Activated naive CD4-positive, alpha-beta T cell treated with anti-CD3 and anti-CD28 coated beads, Interleukin-2, amount 50 U/mL, for 24 hours (primary cell): ENCODE results near the gene MTCH1.

Source experiments
- H3K27ac Mint-ChIP-seq: one replicate; pipeline ENCODE4 v1.8.0; 2021; ENCODE audit warnings: mild to moderate bottlenecking, mixed read lengths
- H3K27me3 Mint-ChIP-seq: one replicate; pipeline ENCODE4 v1.8.0; 2021; ENCODE audit warnings: mixed read lengths
- H3K36me3 Mint-ChIP-seq: one replicate; pipeline ENCODE4 v1.8.0; 2021; ENCODE audit warnings: mixed read lengths
- H3K4me1 Mint-ChIP-seq: one replicate; pipeline ENCODE4 v1.8.0; 2021; ENCODE audit warnings: mixed read lengths
- H3K4me3 Mint-ChIP-seq: one replicate; pipeline ENCODE4 v1.8.0; 2021; ENCODE audit warnings: mild to moderate bottlenecking, mixed read lengths
- H3K9me3 Mint-ChIP-seq: one replicate; pipeline ENCODE4 v1.8.0; 2021; ENCODE audit warnings: mixed read lengths

The MTCH1 gene

GRCh38 chr6:37020812-37021211 lies 34.8 kb upstream of the MTCH1 start:
- Mint-ChIP-seq H3K36me3 (no peaks in the 10 kb centered on the region), H3K27me3 (no peaks in the 10 kb centered on the region), H3K9me3 (no peaks in the 10 kb centered on the region), H3K4me1 (peaks cover 59% of the 10 kb centered on the region), H3K27ac (no peak overlapping the region), H3K4me3 (no peak overlapping the region)

- Mint-ChIP-seq H3K9me3 (no peaks in the 10 kb centered on the region), H3K36me3 (no peaks in the 10 kb centered on the region), H3K27me3 (no peaks in the 10 kb centered on the region), H3K4me1 (peaks cover 59% of the 10 kb centered on the region), H3K27ac (peak overlapping the region; percentile 30), H3K4me3 (no peak overlapping the region)
These were observed 34.4 kb upstream of the MTCH1 start for GRCh38 chr6:37020381-37020780.

GRCh38 chr6:37019065-37019450 lies 33.1 kb upstream of the MTCH1 start:
- Mint-ChIP-seq H3K27ac (no peak overlapping the region), H3K4me1 (peaks cover 53% of the 10 kb centered on the region), H3K9me3 (no peaks in the 10 kb centered on the region), H3K4me3 (no peak overlapping the region), H3K27me3 (no peaks in the 10 kb centered on the region), H3K36me3 (no peaks in the 10 kb centered on the region)

GRCh38 chr6:37018198-37019064 lies 32.4 kb upstream of the MTCH1 start:
- H3K4me1 Mint-ChIP-seq = peaks cover 47% of the 10 kb centered on the region
- H3K4me3 Mint-ChIP-seq = no peak overlapping the region
- H3K27ac Mint-ChIP-seq = peak overlapping the region; percentile 68
- H3K27me3 Mint-ChIP-seq = no peaks in the 10 kb centered on the region
- H3K9me3 Mint-ChIP-seq = no peaks in the 10 kb centered on the region
- H3K36me3 Mint-ChIP-seq = no peaks in the 10 kb centered on the region

GRCh38 chr6:37017606-37018197 lies 31.7 kb upstream of the MTCH1 start:
- Mint-ChIP-seq H3K4me1 (peaks cover 40% of the 10 kb centered on the region), H3K27ac (peak overlapping the region; percentile 38), H3K4me3 (no peak overlapping the region), H3K9me3 (no peaks in the 10 kb centered on the region), H3K36me3 (no peaks in the 10 kb centered on the region), H3K27me3 (no peaks in the 10 kb centered on the region)

- Mint-ChIP-seq H3K9me3 (no peaks in the 10 kb centered on the region), H3K27ac (no peak overlapping the region), H3K4me1 (peaks cover 33% of the 10 kb centered on the region)
These were observed 31.0 kb upstream of the MTCH1 start for GRCh38 chr6:37016995-37017394.

GRCh38 chr6:37015532-37015931 lies 29.5 kb upstream of the MTCH1 start:
- Mint-ChIP-seq H3K27ac (no peak overlapping the region), H3K36me3 (no peaks in the 10 kb centered on the region), H3K4me1 (peaks cover 20% of the 10 kb centered on the region), H3K9me3 (no peaks in the 10 kb centered on the region), H3K4me3 (no peak overlapping the region), H3K27me3 (no peaks in the 10 kb centered on the region)

More at GRCh38 chr6:37016995-37017394, 31.0 kb upstream of the MTCH1 start:
- Mint-ChIP-seq H3K27me3 (no peaks in the 10 kb centered on the region), H3K36me3 (no peaks in the 10 kb centered on the region), H3K4me3 (no peak overlapping the region)

- no peak overlapping the region for H3K27ac Mint-ChIP-seq
- no peaks in the 10 kb centered on the region for H3K36me3 Mint-ChIP-seq
- H3K9me3 Mint-ChIP-seq = no peaks in the 10 kb centered on the region
- no peak overlapping the region for H3K4me3 Mint-ChIP-seq
- no peaks in the 10 kb centered on the region for H3K27me3 Mint-ChIP-seq
- peaks cover 20% of the 10 kb centered on the region for H3K4me1 Mint-ChIP-seq
These were observed 28.7 kb upstream of the MTCH1 start for GRCh38 chr6:37014667-37015066.

GRCh38 chr6:37013516-37014491 lies 27.8 kb upstream of the MTCH1 start:
- no peak overlapping the region for H3K4me3 Mint-ChIP-seq
- H3K4me1 Mint-ChIP-seq = peaks cover 12% of the 10 kb centered on the region
- H3K27me3 Mint-ChIP-seq = no peaks in the 10 kb centered on the region
- H3K36me3 Mint-ChIP-seq = no peaks in the 10 kb centered on the region
- H3K27ac Mint-ChIP-seq = no peak overlapping the region
- no peaks in the 10 kb centered on the region for H3K9me3 Mint-ChIP-seq

- Mint-ChIP-seq H3K27me3 (no peaks in the 10 kb centered on the region), H3K27ac (no peak overlapping the region), H3K4me1 (no peaks in the 10 kb centered on the region), H3K4me3 (no peak overlapping the region), H3K36me3 (no peaks in the 10 kb centered on the region), H3K9me3 (no peaks in the 10 kb centered on the region)
These were observed 25.8 kb upstream of the MTCH1 start for GRCh38 chr6:37011656-37012378.

GRCh38 chr6:37010402-37010892 lies 24.5 kb upstream of the MTCH1 start:
- no peaks in the 10 kb centered on the region for H3K9me3 Mint-ChIP-seq
- peaks cover 8% of the 10 kb centered on the region for H3K4me1 Mint-ChIP-seq
- H3K36me3 Mint-ChIP-seq = no peaks in the 10 kb centered on the region
- no peak overlapping the region for H3K4me3 Mint-ChIP-seq
- no peaks in the 10 kb centered on the region for H3K27me3 Mint-ChIP-seq
- H3K27ac Mint-ChIP-seq = no peak overlapping the region

GRCh38 chr6:37008484-37009465 lies 22.8 kb upstream of the MTCH1 start:
- Mint-ChIP-seq H3K36me3 (no peaks in the 10 kb centered on the region), H3K4me3 (no peak overlapping the region), H3K9me3 (no peaks in the 10 kb centered on the region), H3K27ac (no peak overlapping the region), H3K27me3 (no peaks in the 10 kb centered on the region), H3K4me1 (peaks cover 8% of the 10 kb centered on the region)

GRCh38 chr6:37007340-37008043 lies 21.5 kb upstream of the MTCH1 start:
- Mint-ChIP-seq H3K9me3 (no peaks in the 10 kb centered on the region), H3K27me3 (no peaks in the 10 kb centered on the region), H3K27ac (no peak overlapping the region), H3K36me3 (no peaks in the 10 kb centered on the region), H3K4me1 (peaks cover 8% of the 10 kb centered on the region), H3K4me3 (no peak overlapping the region)
